HepG2 (cell line): ENCODE data around the gene IFITM5.

ENCODE experiments used
- FOXC1 ChIP-seq: sonication (generic); formaldehyde crosslinking; IDR thresholded peaks from 2 replicates; pipeline ENCODE4 v1.8.0; 2022; ENCODE audit warnings: mild to moderate bottlenecking, missing genetic modification reagents, borderline replicate concordance
- USF2 ChIP-seq, 2 experiments: sonication (generic) in 1 of 2; formaldehyde crosslinking in 1 of 2; IDR thresholded peaks; 2 replicates each; pipeline versions ENCODE4 v1.5.1 to v1.6.1; 2011 to 2020; ENCODE audit warnings: borderline replicate concordance in 1 of 2, low read depth in 1 of 2, low read length in 1 of 2, mild to moderate bottlenecking in 1 of 2, missing genetic modification reagents in 1 of 2, moderate library complexity in 1 of 2
- ZNF660 ChIP-seq: sonication (generic); formaldehyde crosslinking; IDR thresholded peaks from 2 replicates; pipeline ENCODE4 v1.5.1; 2020; ENCODE audit warnings: mild to moderate bottlenecking, low read depth, missing genetic modification reagents, borderline replicate concordance

DNA sequence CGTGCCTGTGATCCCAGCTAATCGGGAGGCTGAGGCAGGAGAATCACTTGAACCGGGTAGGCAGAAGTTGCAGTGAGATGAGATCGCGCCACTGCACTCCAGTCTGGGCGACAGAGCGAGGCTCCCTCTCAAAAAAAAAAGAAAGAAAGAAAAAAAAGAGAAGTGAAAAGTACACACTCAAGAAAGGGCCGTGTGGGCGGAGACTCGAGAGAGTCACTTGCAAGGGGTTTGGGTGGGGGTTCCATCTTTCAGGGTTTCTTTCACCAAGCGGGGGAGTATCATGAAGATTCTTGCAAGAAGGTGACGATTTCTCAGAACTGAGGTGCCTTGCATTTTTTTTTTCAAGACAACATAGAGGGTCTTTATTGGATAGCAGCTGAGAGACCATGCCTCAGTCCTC lies 4.0 kb upstream of the IFITM5 start:
- TF ChIP-seq ZNF660 (no peak), FOXC1 (CRISPR knock-in tag) (no peak), USF2 (IDR thresholded peaks at IDR 0.05; ENCODE audit: low read depth, low read length) (no peak), USF2 (CRISPR knock-in tag; IDR thresholded peaks at IDR 0.05; ENCODE audit: borderline replicate concordance) (no peak)
